Stomach (tissue), 9 donors: Measurements from ENCODE around the gene FGFR4. TPM values are rescaled to one million over a fixed set of nuclear protein-coding genes. Genes with fewer than 3 reads are reported as not detected.

Source experiments
- DNase-seq, 2 donors: peaks; one replicate each; pipeline versions ENCODE4 v3.0.0 to v3.0.0-alpha.2; 2013 to 2019
- H3K27ac ChIP-seq, 5 donors: fragments of 200-600 bp in 4 of 5; sonication (generic) in 4 of 5; one replicate each; pipeline ENCODE4 v1.5.1; 2013 to 2019; ENCODE audit warnings: mild to moderate bottlenecking in 1 of 5, moderate library complexity in 1 of 5
- H3K27me3 ChIP-seq, 3 donors: fragments of 200-600 bp; sonication (generic); one replicate each; pipeline ENCODE4 v1.5.1; 2017 to 2019; ENCODE audit warnings: mixed run types in 1 of 3
- H3K36me3 ChIP-seq, 4 donors: fragments of 200-600 bp; sonication (generic); 1 replicate in 3 of 4; 2 replicates in 1 of 4; pipeline ENCODE4 v1.5.1; 2016 to 2019
- H3K4me1 ChIP-seq, 4 donors: fragments of 200-600 bp; sonication (generic); one replicate each; pipeline ENCODE4 v1.5.1; 2016 to 2019
- H3K4me3 ChIP-seq, 4 donors: fragments of 200-600 bp; sonication (generic) in 3 of 4; one replicate each; pipeline ENCODE4 v1.5.1; 2016 to 2019; ENCODE audit warnings: mild to moderate bottlenecking in 1 of 4
- H3K9me3 ChIP-seq, 4 donors: fragments of 200-600 bp; sonication (generic); one replicate each; pipeline ENCODE4 v1.5.1; 2016 to 2019
- EP300 ChIP-seq: sonication (generic); formaldehyde crosslinking; IDR thresholded peaks from one replicate; pipeline ENCODE4 v1.6.1; 2017; ENCODE audit warnings: antibody characterized with exemption
- POLR2A ChIP-seq, 4 donors: fragments of 450-650 bp; IDR thresholded peaks; one replicate each; pipeline ENCODE4 v1.6.1; 2016; ENCODE audit warnings: antibody characterized with exemption in 4 of 4, control low read depth in 2 of 4, mild to moderate bottlenecking in 1 of 4, moderate library complexity in 1 of 4
- POLR2AphosphoS5 ChIP-seq, 3 donors: sonication (generic); formaldehyde crosslinking; IDR thresholded peaks; one replicate each; pipeline ENCODE4 v1.6.1; 2016; ENCODE audit warnings: antibody characterized with exemption in 3 of 3
- WGBS, 5 donors: extraction: QIAGEN DNeasy Blood & Tissue Kit in 3 of 5; methylation state at CpG; one replicate each; pipeline versions ENCODE4 v1.1.5 to v1.1.7; 2013 to 2018; 5-methylcytosine and 5-hydroxymethylcytosine counted together
- intact Hi-C: fragments of 100-400 bp; cut with DNase I; formaldehyde crosslinking; loops from one replicate; pipeline ENCODE4 v1.15.1; 2023; ENCODE audit warnings: low total_unique reads
- polyA plus RNA-seq, 3 donors: library from polyadenylated mRNA; stranded (reverse); fragments of 200-250 nt; gene quantifications; one replicate each; pipeline ENCODE4 v1.2.3, GENCODE V29; 2013
- total RNA-seq, 5 donors: library from RNA; depleted of rRNA; stranded (reverse); fragments of >200 nt; gene quantifications; one replicate each; pipeline versions ENCODE4 v1.1.0 to v1.2.3, GENCODE V29; 2014 to 2016
- TF ChIP-seq, protein P1 (sequence below), 7 experiments: fragments of 450-650 bp in 4 of 7; fragments of 200-600 bp in 3 of 7; sonication (generic) in 3 of 7; IDR thresholded peaks; one replicate each; pipeline ENCODE4 v1.5.1; 2016 to 2019; ENCODE audit warnings: antibody characterized with exemption in 7 of 7, control low read depth in 2 of 7, mild to moderate bottlenecking in 1 of 7
- donor health status: healthy with polysubstance abuse.
- donor health status: Bipolar disorder and iron deficiency.
- donor health status: healthy.

Gene FGFR4
- total and polyA plus RNA-seq, 8 donors: 4.1 to 145 (median 13.5) TPM

- no peak for TF ChIP-seq EP300
- TF ChIP-seq, protein P1, sequence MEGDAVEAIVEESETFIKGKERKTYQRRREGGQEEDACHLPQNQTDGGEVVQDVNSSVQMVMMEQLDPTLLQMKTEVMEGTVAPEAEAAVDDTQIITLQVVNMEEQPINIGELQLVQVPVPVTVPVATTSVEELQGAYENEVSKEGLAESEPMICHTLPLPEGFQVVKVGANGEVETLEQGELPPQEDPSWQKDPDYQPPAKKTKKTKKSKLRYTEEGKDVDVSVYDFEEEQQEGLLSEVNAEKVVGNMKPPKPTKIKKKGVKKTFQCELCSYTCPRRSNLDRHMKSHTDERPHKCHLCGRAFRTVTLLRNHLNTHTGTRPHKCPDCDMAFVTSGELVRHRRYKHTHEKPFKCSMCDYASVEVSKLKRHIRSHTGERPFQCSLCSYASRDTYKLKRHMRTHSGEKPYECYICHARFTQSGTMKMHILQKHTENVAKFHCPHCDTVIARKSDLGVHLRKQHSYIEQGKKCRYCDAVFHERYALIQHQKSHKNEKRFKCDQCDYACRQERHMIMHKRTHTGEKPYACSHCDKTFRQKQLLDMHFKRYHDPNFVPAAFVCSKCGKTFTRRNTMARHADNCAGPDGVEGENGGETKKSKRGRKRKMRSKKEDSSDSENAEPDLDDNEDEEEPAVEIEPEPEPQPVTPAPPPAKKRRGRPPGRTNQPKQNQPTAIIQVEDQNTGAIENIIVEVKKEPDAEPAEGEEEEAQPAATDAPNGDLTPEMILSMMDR (IDR thresholded peaks at IDR 0.05): no peak
- TF ChIP-seq POLR2AphosphoS5 (IDR thresholded peaks at IDR 0.05): peak; percentile 18 to 84 (median 33)
- no peak for TF ChIP-seq POLR2A (IDR thresholded peaks at IDR 0.05)
- Histone ChIP-seq H3K4me3 (peak overlapping the region; percentile 31 to 40 (median 38)), H3K9me3 (no peaks in the 10 kb centered on the region), H3K36me3 (no peaks in the 10 kb centered on the region), H3K4me1 (peaks cover 0 to 34% (median 27%) of the 10 kb centered on the region in 4 donors), H3K27ac (peak overlapping the region; percentile 63 to 78 (median 70)), H3K27me3 (no peaks in the 10 kb centered on the region)
- peak; percentile 89 to 96 for DNase-seq
- WGBS, 5 donors: 18 to 38% (median 29%) methylated on average over 26 to 49 of the region's 49 CpGs
- intact Hi-C loops: no loop called here
Observed at GRCh38 chr5:177116631-177117373, 30.1 kb downstream of the FGFR4 start.

- H3K27me3 ChIP-seq: no peaks in the 10 kb centered on the region
- H3K36me3 ChIP-seq: no peaks in the 10 kb centered on the region
- DNase-seq: no peak
- WGBS, 5 donors: 94 to 98% (median 98%) methylated on average over 30 of the region's 30 CpGs
- H3K9me3 ChIP-seq: no peaks in the 10 kb centered on the region
- TF ChIP-seq, protein P1 (IDR thresholded peaks at IDR 0.05): no peak
- peak overlapping the region in 3 of 5 donors; percentile 70 to 78 (median 75) for H3K27ac ChIP-seq
- no peak overlapping the region for H3K4me3 ChIP-seq
- peaks cover 0 to 30% (median 24%) of the 10 kb centered on the region in 4 donors for H3K4me1 ChIP-seq
- intact Hi-C loops: no loop called here
Observed at GRCh38 chr5:177117441-177118045, 30.8 kb downstream of the FGFR4 start.

DNA sequence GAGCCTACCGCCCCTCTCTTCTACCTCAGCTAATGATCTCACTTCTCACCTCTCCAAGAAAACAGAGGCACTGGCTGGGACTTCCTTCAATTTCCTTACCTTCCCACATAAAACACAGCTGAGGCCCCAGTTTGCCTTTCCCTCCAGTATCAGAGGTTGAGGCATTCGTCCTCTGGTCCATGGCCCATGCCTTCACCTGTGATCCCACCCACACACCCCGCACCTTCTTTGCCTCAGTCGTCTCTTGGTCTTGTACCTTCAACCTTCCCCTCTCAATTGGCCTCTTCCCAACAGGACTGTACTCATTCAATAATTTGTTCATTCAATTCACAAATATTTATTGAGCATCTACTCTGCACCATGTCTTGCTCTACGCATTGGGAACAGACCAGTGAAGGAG lies 35.9 kb downstream of the FGFR4 start:
- Histone ChIP-seq H3K4me3 (no peak overlapping the region), H3K9me3 (no peaks in the 10 kb centered on the region), H3K36me3 (no peaks in the 10 kb centered on the region), H3K4me1 (no peaks in the 10 kb centered on the region), H3K27ac (no peak overlapping the region), H3K27me3 (no peaks in the 10 kb centered on the region)
- DNase-seq: no peak
- WGBS, 5 donors: 94 to 99% (median 97%) methylated on average over 5 of the region's 5 CpGs
- intact Hi-C loops: loop anchor here (10.0 kb wide), 1 partner anchor 172 kb away; no protein-coding TSS in a partner anchor
- TF ChIP-seq POLR2A (IDR thresholded peaks at IDR 0.05) (no peak), POLR2AphosphoS5 (IDR thresholded peaks at IDR 0.05) (no peak), EP300 (no peak)
- TF ChIP-seq, protein P1 (IDR thresholded peaks at IDR 0.05): no peak

- H3K4me1 ChIP-seq: no peaks in the 10 kb centered on the region
- H3K27me3 ChIP-seq: no peaks in the 10 kb centered on the region
- H3K27ac ChIP-seq: no peak overlapping the region
- 84 to 91% (median 89%) methylated on average over 15 of the region's 15 CpGs for WGBS, 5 donors
- H3K36me3 ChIP-seq: no peaks in the 10 kb centered on the region
- intact Hi-C loops: loop anchor here (10.0 kb wide), 1 partner anchor 171 kb away; no protein-coding TSS in a partner anchor
- TF ChIP-seq POLR2AphosphoS5 (IDR thresholded peaks at IDR 0.05) (no peak), EP300 (no peak), POLR2A (IDR thresholded peaks at IDR 0.05) (no peak)
- TF ChIP-seq, protein P1 (IDR thresholded peaks at IDR 0.05): no peak
- no peaks in the 10 kb centered on the region for H3K9me3 ChIP-seq
- H3K4me3 ChIP-seq: no peak overlapping the region
- DNase-seq: no peak
Observed at GRCh38 chr5:177123789-177124485, 37.2 kb downstream of the FGFR4 start.
